Measurements from ENCODE around the gene NWD2.

The NWD2 gene

DNA sequence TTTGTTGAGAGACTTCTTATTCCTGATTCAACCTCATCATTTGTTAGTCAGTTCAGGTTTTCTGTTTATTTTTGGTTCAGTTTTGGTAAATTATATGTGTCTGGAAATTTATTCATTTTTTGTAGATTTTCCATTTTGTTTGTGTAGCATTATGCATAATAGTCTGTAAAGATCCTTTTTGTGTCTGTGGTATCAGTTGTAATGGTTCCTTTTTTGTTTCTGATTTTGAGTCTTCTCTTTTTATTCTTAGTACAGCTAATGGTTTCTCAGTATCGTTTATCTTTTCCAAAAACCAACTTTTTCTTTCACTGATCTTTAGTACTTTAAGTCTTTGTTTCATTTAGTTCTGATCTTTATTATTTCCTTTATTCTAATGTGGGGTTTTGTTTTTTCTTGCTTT lies 61.4 kb downstream of the NWD2 start:
- no peak for DNase-seq

DNA sequence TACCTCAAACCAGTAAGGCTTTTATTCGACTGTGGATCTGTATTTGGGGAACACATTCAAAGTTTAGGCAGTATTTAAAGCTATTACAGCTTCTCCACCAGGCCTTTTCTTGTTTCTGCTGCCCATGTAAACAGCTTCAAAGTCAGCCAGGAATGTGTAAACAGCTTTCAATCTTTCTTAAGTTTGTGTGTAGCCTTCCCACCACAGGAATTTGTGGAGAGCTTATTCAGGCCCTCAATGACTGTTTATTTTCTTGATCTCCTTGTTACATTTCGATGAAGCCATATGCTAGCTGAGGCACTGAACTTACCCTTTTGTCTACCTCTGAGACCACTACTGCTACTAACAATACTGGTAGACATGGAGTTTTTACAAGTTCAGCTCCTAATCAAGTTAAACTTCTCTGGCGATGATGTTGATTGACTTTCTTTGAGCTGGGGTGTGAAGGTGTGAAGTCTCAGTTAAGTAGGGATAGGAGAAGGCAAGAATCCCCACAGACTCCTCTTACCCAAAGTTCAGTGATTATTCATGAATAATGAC lies 72.6 kb downstream of the NWD2 start:
- no peak for DNase-seq

DNA sequence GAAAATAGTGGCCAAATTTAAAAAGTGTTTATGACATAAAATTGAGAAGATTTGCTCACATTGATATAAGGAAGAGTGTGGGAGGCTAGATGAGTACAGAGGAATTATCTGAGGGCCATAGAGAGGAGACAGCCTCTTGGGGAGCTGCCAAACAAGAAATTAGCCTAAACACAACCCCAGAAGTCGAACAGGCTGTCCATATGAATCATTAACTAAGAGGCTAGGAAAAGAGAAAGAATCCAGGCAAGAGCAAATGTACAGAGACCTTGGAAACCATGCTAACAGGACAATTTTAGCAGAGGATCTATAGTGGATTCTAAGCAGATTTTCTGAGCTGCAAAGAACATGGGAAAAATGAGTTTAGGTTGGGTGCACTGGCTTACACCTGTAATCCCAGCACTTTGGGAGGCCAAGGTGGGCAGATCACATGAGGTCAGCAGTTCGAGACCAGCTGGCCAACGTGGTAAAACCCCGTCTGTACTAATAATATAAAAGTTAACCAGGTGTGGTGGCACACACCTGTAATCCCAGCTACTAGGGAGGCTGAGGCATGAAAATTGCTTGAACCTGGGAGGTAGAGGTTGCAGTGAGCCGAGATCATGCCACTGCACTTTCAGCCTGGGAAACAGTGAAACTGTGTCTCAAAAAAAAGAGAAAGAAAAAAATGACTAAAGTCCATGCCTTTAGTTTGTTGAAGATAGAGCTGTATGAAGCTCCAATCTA lies 76.1 kb downstream of the NWD2 start:
- no peak for DNase-seq

DNA sequence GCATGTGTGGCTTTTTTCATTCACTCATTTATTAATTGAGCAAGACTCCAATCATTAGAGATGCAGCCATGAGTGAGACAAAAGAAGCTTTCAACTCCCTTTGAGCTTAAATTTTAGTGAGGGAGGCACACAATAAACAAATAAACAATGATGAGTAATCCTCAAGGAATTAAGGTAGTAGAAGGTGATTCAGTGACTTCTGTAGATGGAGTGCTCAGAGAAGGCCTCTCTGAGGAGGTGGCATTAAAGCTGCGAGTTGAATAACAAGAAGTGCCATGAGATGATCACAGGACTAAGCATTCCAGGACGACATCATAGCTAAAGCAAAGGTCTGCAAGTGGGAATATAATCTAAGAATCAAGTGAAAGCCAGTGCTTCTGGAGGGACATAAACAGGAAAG lies 77.6 kb downstream of the NWD2 start:
- no peak for DNase-seq

DNA sequence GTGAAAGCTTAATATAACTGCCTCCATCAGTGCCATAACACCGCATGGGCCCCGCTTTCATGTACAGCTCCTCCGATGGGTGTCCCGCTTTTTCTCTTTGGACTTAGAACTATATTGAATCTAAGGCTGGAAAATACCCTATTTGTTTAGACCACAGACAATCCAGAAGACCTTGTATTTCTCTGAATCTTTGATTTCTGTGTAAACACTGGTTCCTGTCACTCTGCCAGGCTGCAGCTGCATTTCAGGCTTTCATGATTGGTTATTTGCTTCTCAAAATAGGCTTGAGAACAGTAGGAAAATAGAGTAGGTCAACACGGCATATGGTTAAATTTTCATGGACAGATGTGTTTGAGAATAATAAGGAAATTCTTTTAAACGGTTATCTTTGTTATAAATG lies 80.0 kb downstream of the NWD2 start:
- DNase-seq: no peak

DNA sequence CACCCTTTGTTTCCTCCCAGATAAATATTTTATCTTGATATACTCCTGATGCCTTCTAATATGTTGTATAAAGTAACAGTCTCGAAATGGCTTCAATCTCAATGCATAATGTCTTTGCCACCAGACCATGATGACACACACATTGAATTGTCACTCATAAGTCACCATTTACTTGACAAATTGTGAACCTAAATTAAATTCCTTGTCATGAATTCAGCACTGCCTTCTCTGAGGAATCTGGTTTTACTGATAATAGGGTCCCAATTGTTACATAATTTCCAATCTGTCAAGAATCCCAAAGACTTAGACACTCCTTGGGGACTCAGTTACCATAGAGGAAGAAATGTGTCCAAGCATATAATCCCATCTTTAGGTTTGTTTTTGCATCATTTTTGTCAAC lies 82.3 kb downstream of the NWD2 start:
- no peak for DNase-seq

DNA sequence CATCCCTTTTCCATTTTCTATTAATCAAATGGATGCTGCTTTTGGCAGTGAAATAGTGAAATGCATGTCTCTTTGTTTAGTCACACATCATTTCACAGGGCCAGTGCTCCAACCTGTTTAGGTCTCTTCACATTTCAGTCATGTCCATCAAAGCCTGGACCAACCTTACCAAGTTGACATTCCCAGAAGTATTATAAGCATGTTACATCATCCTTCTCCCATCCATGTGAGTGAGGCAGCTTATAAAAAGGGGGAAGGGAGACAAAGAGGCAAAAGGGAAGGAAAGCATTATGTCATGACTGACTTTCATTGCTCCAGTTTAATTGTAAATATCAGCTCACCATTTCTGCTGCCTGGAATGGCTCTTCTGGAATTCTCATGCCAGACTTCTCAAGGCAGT lies 94.4 kb downstream of the NWD2 start:
- DNase-seq: no peak

DNA sequence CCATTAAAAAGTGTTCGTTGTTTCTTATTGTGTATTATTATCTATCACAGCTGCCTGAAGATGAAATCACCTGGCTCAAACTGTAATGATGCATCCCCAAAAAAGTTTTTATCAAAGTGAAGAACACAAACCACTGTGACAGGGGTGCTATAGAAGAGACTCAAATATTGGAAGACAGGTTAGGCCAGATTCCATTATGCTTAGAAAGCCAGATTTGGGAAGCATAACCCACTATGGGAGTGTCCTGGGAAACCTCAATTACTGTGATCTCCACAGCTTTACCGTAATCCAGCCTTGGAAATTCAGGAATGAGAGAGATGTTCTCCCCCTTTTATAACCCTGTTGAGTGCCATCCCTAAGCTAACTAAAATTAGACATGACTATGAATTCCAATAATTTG lies 114.2 kb downstream of the NWD2 start:
- no peak for DNase-seq

DNA sequence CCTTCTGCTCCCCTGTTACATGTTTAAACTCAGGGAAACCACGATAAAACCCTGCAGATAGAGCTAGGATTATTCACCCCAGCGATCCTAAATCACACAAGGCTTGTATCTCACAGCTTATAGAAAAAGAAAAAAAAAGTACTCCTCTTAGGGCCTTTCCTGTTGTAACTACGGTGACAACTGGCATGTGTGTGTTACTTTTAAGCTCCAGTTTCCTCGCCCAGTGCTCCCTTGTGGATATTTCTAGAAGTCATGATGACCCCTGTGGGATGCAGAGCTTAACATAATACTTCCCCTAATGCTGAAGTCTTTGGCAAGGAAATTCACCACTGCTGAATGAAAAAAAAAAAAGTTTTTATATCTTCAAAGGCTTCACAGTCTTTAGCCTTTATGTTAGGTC lies 114.7 kb downstream of the NWD2 start:
- DNase-seq: no peak

DNA sequence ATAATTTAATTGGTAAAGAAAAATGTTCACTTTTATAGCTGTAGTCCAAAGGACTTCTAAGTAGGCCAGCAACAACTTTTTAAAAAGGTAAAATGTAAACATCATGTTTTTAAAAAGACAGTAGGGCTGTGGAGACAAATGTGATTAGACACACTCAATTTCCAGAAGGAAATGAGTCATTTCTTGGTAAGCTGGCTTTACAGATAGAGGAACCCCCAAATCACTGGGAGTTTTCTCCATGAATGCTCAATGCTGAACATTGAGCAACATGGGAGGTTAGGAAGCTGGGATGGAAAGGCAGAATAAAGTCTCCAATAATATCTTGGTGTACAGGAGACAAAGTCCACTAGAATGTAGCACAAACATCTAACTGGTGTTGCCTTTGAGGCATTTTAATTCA lies 121.3 kb downstream of the NWD2 start:
- DNase-seq: no peak

DNA sequence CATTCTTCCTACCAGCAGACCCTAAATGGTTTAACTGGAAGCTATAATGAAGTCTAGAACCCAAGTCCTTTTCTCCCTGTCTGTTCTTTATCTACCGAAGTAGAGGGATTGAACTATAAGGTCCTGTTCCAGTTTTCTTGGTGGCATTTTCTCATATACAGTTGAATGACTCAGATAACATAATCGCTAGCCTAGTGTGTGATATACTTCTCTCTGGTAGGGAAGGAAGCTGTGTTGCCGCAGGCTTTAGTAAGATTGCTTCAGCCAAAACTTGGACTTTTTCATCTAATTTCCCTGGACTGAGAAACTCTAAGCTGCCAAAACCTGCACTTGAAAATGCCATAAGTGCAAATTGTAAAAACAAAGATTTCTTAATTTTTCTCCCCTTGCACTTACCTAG lies 123.4 kb downstream of the NWD2 start:
- no peak for DNase-seq

DNA sequence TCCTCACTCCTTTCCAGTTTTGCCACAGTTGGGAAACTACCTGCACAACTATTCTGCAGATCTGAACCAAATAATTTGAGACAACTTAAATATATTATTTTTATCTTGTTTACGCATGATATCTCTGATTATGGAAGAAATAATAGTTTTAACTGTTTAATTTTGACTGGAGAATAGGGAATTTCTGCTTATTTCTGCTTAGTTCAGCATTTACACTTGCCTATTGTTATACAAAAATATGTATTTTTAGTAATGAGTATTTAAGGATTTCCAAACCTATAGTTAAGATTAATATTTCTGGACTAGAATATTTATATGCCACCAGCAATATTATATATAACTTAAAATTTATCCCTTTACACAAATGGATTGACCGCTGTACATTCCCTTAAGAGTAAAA lies 125.5 kb downstream of the NWD2 start:
- DNase-seq: no peak

DNA sequence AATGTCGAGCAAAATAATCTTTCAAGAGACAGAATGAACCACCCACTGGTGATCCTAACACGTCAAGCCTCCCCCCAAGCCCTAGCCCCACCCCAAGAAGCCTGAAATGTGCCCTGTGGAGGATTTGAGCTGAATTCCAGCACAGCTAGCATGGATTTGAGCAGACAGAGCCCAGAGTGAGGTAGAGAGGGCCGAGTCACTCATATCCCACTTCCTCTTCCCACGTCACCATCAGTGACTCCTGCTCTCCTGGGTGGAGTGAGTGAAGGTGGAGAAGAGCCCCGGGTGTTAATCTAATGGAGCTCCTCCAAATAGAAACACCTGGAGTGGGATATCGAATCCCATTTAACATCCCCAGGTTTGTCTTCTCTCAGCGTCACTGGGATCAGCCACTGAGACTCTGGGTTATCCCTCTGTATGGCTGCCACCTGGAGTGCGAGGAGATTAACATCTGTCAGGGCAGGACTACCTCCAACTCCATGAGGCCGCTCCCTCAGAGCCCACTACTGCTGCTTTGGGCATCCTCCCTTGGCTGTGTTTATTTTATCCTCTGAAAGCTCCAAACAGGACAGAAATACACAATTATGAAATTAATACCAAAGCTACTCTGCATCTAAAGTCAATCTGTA lies 136.6 kb downstream of the NWD2 start:
- no peak for DNase-seq

DNA sequence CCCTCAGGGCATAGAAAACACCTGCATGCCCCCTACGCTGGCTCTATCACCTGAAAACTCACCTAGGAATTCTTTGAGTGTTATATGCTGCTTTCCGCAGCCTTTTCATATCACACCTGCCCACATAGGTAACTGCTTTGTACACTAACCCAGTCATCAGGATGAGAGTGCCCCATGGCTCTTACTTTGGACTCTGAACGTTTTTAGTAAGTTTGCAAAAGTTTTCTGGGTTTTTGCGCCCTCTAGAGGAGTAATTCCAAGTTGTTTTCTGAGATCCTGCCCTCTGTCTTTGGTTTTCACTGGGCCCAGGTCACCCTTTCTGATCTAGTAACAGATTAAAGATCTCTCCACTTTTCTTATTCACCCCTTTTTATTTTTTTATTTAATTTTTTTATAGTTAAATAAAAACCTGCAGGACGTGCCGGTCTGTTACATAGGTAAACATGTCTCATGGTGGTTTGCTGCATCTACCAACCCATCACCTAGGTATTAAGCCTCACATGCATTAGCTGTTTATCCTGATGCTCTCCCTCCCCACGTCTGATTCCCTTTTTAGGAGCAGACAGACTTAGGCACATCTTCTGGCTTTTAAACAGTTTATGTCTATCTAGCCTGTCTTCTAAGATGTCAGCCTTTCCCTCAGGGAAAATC lies 139.2 kb downstream of the NWD2 start:
- no peak for DNase-seq

DNA sequence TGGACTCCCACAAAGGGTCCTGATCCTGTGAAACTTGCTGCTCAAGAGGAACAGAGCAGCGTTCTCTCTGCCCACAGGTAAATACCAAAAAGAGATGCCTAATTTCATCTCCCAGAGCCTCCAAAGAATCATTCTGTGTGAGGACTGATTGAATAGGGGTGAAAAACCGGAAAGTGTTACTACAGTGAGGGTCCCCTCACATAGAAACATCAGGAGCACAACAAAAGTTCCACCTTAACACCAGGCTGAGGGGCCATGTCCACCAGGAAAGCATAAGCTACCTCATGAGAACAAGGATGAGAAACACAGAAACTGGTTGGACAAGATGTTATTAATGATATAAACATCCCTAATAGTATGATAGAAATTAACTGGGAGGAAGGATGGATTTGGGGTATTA lies 140.9 kb downstream of the NWD2 start:
- no peak for DNase-seq

DNA sequence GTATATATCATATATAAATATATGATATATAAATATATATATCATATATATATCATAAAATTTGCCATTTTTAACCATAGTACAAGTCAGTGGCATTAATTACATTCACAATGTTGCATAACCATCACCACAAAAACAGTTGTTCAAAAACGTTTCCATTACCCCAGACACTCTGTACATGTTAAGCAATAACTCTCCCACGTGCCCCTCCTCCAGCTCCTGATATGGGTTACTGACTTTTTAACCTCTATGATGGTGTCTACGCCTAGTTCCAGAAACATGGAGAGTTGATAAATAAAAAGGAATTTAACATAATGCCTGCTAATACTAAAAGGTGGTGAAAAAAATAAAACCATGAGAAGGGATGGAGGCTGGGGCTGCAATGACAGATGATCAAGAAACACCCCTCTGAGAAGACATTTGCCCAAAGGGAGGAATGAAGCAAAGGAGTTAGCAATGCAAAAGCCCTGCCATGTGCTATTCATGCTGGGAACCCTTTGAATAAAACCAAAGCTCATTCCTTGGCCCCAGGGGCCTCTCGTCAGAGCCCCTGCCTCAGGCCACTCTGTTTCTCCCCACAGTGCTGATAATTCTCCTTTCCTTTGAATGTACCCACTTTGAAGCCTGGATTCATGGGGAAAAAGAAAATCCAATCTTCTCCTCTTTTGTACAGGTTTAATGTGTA lies 144.3 kb downstream of the NWD2 start:
- no peak for DNase-seq

DNA sequence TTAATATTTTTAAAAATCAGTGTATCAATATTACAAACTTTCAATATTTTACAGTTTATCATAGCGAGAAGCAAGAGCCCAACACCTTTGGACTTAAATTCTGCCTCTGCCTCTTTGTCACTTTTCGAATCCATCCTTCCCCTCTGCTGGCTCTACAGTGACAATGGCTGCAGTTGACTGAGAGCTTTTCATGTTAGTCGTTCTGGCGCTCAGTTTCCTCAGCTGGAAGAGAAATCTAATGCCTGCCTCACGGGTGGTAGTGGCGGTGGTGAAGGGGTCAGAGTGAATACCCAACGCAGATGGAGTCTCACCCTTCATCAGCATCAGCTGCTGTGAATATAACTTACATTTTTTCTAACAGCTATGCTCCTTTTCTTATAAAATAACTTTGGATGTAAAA lies 144.8 kb downstream of the NWD2 start:
- no peak for DNase-seq

DNA sequence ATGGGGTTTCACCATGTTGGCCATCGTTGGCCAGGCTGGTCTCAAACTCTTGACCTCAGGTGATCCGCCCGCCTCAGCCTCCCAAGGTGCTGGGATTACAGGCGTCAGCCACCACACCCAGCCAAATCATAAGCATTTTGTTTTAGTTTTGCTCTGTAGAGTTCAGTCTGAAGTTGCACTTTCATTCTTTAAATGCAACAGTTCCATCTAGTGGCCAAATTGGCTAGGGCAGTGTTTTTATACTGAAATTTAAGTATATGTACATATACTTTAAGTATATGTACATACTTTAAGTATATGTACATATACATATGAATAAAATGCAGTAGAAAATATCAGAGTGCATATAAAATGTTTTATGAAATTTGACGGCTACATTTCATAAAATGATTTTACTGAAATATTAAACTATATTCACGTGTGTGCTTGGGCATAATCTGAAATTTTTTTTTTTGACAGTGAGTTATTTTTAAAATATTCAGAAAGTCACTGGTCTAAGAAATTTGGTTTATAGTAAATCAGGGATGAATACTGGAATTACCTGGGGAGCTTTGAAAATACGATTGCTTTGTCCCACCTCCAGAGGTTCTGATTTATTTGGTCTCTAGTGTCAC lies 145.5 kb downstream of the NWD2 start:
- no peak for DNase-seq

DNA sequence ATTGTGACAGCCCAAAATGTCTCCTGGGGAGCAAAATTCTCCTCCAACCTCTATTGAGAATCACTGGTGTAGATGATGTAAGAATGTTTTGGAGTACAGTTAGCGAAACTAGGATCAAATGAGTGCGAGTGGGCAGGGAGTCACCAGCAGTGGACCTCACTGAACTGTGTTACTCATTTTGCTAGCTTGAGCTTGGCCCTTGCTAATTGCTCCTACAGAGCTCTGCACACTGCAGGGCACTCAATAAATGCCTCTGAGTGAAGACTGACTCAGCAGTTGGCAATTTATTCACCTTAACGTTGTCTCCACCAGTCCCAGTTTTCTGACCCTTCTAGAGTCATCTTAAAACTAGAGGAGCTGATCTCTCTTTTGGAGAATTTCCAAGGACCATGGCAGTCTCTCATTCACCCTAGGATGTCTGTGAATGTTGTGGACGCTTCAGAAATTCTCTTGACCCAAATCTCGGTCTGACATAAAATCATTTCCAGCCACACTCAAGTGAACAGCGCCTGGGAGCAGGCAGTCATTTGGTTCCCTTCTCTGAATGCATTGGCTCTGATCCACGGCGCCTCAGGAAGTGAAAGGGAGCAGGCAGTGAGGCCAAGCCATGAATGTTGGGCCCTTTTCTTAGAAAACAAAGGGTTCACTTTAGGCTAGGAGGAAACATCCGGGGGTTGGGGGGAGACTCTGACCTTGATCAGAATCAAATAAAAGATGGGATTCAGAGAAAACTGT lies 148.1 kb downstream of the NWD2 start:
- DNase-seq: no peak

DNA sequence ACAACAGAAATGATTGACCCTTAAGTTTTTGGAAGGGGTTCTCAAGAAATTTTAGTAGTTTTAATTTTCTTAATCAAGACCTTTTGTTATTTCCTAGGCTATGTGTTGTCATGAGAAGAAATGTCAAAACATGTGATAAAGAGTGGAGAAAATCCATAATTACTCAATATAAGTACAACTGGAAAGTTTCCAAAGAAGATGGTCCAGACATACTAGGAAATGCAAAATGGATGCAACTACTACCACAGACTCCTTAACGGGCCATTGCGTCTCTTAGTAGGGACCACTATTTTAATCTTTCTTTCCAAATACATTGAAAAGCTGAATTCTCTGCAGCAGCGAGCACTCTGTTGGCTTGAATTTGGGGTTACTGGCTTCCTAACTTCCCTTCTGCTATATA lies 148.8 kb downstream of the NWD2 start:
- DNase-seq: no peak

DNA sequence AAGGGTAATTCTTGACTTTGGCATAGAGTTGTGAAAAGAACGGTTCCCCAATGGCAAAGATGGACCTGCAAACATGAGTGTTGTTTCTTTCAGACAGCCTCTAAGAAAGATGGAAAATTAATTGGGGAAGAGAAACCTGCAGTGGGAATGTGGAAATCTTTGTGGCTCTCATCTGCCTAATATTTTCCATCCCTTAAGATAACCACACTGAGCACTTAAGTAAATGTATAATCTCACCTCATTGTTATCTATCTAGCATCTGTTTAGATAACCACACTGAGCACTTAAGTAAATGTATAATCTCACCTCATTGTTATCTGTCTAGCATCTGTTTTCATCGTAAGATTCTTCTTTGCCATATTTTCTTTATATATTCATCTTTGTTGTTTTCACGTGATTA lies 149.3 kb downstream of the NWD2 start:
- DNase-seq: no peak

DNA sequence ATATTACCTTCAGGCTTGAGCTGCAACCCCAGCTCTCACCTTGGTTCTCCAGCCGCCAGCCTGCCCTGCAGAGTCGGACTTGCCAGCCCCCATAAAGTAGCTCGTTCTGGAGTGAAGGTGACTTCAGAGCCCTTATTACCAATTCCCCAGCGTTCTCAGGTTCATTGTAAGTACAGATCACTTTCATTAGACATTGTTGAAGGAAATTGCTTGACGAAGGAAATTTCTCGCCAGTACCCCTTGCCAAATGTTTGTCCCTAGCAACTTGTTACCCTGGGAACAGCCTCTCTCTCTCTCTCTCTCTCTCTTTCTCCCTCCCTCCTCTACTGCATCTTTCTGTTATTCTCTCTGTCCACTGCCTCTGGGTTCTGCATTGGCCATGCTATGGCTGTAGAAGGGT lies 153.0 kb downstream of the NWD2 start:
- DNase-seq: no peak

Measured in activated naive CD4-positive, alpha-beta T cell treated with anti-CD3 and anti-CD28 coated beads, Interleukin-2, amount 50 U/mL, for 16 hours (primary cell).